ENCODE measurements around the gene GARRE1.
"Not testable (repeated sequence)": the region's sequence is repeated elsewhere in the genome, so short reads cannot be mapped to it uniquely, and the experiment has no call there.

Gene GARRE1

GRCh38 chr19:34275705-34276104 lies 21.4 kb downstream of the GARRE1 start:
- no peak overlapping the region for H3K4me3 Mint-ChIP-seq
- peaks cover 10% of the 10 kb centered on the region for H3K36me3 Mint-ChIP-seq (ENCODE audit: insufficient read depth)
- DNase-seq (no peak), ATAC-seq (replicated peaks) (no peak)
- H3K4me1 Mint-ChIP-seq (ENCODE audit: low read depth in 2 of 2): peaks cover 27 to 30% of the 10 kb centered on the region in 2 donors
- H3K9me3 Mint-ChIP-seq: no peaks in the 10 kb centered on the region
- no peaks in the 10 kb centered on the region for H3K27me3 Mint-ChIP-seq
- H3K27ac Mint-ChIP-seq: peak overlapping the region in 1 of 2 donors; percentile 29

GRCh38 chr19:34276614-34277013 lies 22.3 kb downstream of the GARRE1 start:
- Mint-ChIP-seq H3K27me3 (no peaks in the 10 kb centered on the region), H3K27ac (peak overlapping the region in 1 of 2 donors; percentile 27), H3K36me3 (ENCODE audit: insufficient read depth) (peaks cover 6% of the 10 kb centered on the region), H3K9me3 (no peaks in the 10 kb centered on the region), H3K4me3 (no peak overlapping the region), H3K4me1 (ENCODE audit: low read depth in 2 of 2) (peaks cover 29 to 31% of the 10 kb centered on the region in 2 donors)
- ATAC-seq (replicated peaks) (no peak), DNase-seq (no peak)

- Mint-ChIP-seq H3K27me3 (no peaks in the 10 kb centered on the region), H3K36me3 (ENCODE audit: insufficient read depth) (peaks cover 6% of the 10 kb centered on the region), H3K27ac (peak overlapping the region in 1 of 2 donors; percentile 27), H3K4me1 (ENCODE audit: low read depth in 2 of 2) (peaks cover 31 to 36% of the 10 kb centered on the region in 2 donors), H3K9me3 (no peaks in the 10 kb centered on the region), H3K4me3 (no peak overlapping the region)
- no peak for ATAC-seq (replicated peaks)
- no peak for DNase-seq
Measured at GRCh38 chr19:34277244-34277643, 22.9 kb downstream of the GARRE1 start.

DNA sequence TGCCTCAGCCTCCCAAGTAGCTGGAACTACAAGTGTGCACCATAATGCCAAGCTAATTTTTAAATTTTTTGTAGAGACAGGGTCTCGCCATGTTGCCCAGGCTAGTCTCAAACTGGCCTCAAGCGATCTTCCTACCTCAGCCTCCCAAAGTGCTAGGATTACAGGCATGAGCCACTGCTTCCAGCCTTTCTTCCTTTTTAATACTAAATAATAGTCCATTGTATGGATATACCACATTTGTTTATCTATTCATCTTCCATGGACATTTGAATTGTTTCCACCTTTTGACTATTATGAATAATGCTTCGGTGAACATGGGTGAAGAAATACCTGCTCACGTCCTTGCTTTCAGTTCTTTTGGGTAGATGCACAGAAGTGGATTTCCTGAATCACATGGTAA lies 24.4 kb downstream of the GARRE1 start:
- Mint-ChIP-seq H3K9me3 (no peaks in the 10 kb centered on the region), H3K36me3 (ENCODE audit: insufficient read depth) (peaks cover 6% of the 10 kb centered on the region), H3K27ac (peak overlapping the region in 1 of 2 donors; percentile 26), H3K27me3 (no peaks in the 10 kb centered on the region), H3K4me3 (no peak overlapping the region), H3K4me1 (ENCODE audit: low read depth in 2 of 2) (peaks cover 34 to 43% of the 10 kb centered on the region in 2 donors)
- ATAC-seq (replicated peaks) (no peak), DNase-seq (no peak)

GRCh38 chr19:34281444-34281843 lies 27.1 kb downstream of the GARRE1 start:
- not testable (repeated sequence) for DNase-seq; ATAC-seq (replicated peaks); H3K27me3 Mint-ChIP-seq; H3K9me3 Mint-ChIP-seq; H3K4me3 Mint-ChIP-seq
- peak overlapping the region in 1 of 2 donors; percentile 32 for H3K27ac Mint-ChIP-seq
- H3K4me1 Mint-ChIP-seq (ENCODE audit: low read depth in 2 of 2): peaks cover 21 to 33% of the 10 kb centered on the region in 2 donors
- peaks cover 11% of the 10 kb centered on the region for H3K36me3 Mint-ChIP-seq (ENCODE audit: insufficient read depth)

DNA sequence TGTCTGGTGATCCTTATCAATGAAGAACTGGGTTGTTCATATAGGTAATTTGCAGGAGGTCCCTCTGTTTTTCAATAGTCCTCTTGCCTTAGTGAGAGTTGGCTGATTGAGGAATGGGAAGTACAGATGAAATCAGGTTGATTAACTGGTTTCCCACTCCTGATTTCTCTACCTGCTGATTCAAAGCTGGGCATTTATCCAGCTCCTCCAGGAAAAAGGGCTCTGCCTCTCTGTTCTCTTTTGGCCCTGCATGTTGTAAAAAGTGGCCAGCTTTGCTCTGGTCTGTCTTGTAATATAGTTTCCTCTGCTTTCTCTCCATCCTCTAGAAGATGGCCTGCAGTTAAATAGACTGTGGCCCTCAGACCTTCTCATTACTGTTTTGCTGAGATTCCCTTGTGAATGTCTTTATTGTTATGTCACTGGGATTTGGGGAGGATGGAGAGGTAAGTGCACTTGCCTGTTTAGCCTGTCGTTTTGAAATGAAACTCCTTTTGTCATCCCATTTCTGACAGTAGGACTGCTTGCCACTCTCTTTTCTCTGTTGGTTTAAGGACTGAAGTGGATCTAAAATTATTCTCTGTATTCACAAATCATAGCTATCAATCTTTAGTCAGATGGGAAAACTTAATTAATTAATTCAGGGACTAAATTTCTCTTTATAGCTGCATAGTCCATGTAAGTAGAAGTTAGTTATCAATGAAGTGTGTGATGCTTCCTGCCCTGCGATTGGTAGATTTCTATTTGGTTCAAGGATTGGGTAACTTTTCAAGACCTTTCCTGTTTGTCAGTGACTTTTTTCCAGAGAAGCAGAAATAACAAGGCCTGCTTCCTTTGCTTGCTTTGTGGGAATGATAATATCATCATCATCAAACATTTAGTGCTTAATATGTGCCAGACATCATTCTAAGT lies 28.5 kb downstream of the GARRE1 start:
- H3K9me3 Mint-ChIP-seq: no peaks in the 10 kb centered on the region
- DNase-seq (no peak), ATAC-seq (replicated peaks) (no peak)
- H3K27ac Mint-ChIP-seq: no peak overlapping the region
- H3K4me3 Mint-ChIP-seq: no peak overlapping the region
- H3K27me3 Mint-ChIP-seq: no peaks in the 10 kb centered on the region
- H3K36me3 Mint-ChIP-seq (ENCODE audit: insufficient read depth): peaks cover 20% of the 10 kb centered on the region
- H3K4me1 Mint-ChIP-seq (ENCODE audit: low read depth in 2 of 2): peaks cover 15 to 25% of the 10 kb centered on the region in 2 donors

DNA sequence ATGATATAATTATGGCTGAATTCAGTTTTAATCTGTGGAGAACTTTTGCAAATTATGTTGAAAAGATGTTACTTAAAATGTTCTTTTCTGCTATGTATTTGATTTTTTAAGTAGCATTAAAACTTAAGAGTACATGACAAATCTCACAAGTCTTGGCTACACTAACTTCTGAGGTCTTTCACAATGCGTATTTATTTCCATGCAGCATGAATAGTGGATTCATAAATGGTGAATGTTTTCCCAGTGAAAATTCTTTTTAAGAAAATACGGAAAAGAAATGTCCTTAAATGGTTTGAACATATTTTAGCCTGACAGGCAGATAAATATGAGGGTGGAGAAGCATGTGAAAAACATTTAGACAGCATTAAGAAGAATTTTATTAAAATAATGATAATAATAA lies 30.2 kb downstream of the GARRE1 start:
- Mint-ChIP-seq H3K4me3 (no peak overlapping the region), H3K27ac (no peak overlapping the region), H3K36me3 (ENCODE audit: insufficient read depth) (peaks cover 17% of the 10 kb centered on the region), H3K9me3 (no peaks in the 10 kb centered on the region), H3K27me3 (no peaks in the 10 kb centered on the region), H3K4me1 (ENCODE audit: low read depth in 2 of 2) (peaks cover 13 to 26% of the 10 kb centered on the region in 2 donors)
- ATAC-seq (replicated peaks): no peak
- no peak for DNase-seq

- no peak overlapping the region for H3K4me3 Mint-ChIP-seq
- ATAC-seq (replicated peaks) (no peak), DNase-seq (no peak)
- H3K36me3 Mint-ChIP-seq (ENCODE audit: insufficient read depth): peaks cover 18% of the 10 kb centered on the region
- H3K9me3 Mint-ChIP-seq: no peaks in the 10 kb centered on the region
- peaks cover 3 to 12% of the 10 kb centered on the region in 2 donors for H3K4me1 Mint-ChIP-seq (ENCODE audit: low read depth in 2 of 2)
- H3K27me3 Mint-ChIP-seq: no peaks in the 10 kb centered on the region
- no peak overlapping the region for H3K27ac Mint-ChIP-seq
Measured at GRCh38 chr19:34287662-34288140, 33.3 kb downstream of the GARRE1 start.

DNA sequence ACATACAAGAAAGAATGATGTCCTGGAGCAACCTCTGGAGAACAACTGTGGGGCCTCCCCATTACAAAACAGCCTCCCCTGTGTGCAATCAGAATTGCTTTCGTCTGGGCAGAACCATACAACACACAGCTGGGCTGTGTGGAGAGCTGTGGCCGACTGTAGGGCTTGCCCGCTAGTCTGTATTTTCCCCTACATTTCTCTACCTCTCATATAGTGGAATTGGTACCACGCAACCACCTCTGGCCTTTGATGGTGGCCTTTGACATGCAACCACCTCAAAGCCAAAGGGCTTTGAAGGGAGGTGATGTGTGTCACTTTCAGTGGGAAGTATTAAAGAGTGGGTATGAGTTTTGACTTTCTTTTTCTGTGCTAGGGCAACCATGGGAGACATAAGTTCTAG lies 34.0 kb downstream of the GARRE1 start:
- no peaks in the 10 kb centered on the region for H3K27me3 Mint-ChIP-seq
- H3K27ac Mint-ChIP-seq: no peak overlapping the region
- H3K4me3 Mint-ChIP-seq: no peak overlapping the region
- H3K4me1 Mint-ChIP-seq (ENCODE audit: low read depth in 2 of 2): peaks cover 0 to 5% of the 10 kb centered on the region in 2 donors
- no peaks in the 10 kb centered on the region for H3K9me3 Mint-ChIP-seq
- no peak for ATAC-seq (replicated peaks)
- no peak for DNase-seq
- H3K36me3 Mint-ChIP-seq (ENCODE audit: insufficient read depth): peaks cover 21% of the 10 kb centered on the region

DNA sequence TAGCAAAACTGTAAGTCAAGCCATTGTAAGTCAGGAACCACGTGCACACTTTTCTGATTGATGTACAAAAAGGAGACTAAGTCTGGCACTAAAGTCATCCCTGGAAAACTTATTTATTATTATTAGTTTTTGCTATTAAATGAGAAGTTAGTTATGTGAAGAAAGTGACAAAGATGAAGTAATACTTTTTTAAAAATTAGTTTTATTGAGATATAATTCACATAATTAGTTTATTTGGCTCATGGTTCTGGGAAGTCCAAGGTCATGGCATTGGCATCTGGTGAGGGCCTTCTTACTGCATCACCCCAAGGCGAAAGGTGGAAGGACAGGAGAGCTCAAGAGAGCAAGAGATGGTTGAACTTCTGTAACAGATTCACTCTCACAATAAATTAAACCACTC lies 36.9 kb downstream of the GARRE1 start:
- Mint-ChIP-seq H3K9me3 (no peaks in the 10 kb centered on the region), H3K27ac (no peak overlapping the region), H3K4me1 (ENCODE audit: low read depth in 2 of 2) (peaks cover 0 to 4% of the 10 kb centered on the region in 2 donors), H3K36me3 (ENCODE audit: insufficient read depth) (peaks cover 21% of the 10 kb centered on the region), H3K4me3 (no peak overlapping the region), H3K27me3 (no peaks in the 10 kb centered on the region)
- DNase-seq (no peak), ATAC-seq (replicated peaks) (no peak)

- peaks cover 7% of the 10 kb centered on the region for H3K36me3 Mint-ChIP-seq (ENCODE audit: insufficient read depth)
- ATAC-seq (replicated peaks): no peak
- DNase-seq: no peak
- no peaks in the 10 kb centered on the region for H3K9me3 Mint-ChIP-seq
- H3K4me1 Mint-ChIP-seq (ENCODE audit: low read depth in 2 of 2): peaks cover 4 to 8% of the 10 kb centered on the region in 2 donors
- H3K4me3 Mint-ChIP-seq: no peak overlapping the region
- H3K27ac Mint-ChIP-seq: no peak overlapping the region
- H3K27me3 Mint-ChIP-seq: no peaks in the 10 kb centered on the region
Measured at GRCh38 chr19:34295103-34295502, 40.7 kb downstream of the GARRE1 start.

DNA sequence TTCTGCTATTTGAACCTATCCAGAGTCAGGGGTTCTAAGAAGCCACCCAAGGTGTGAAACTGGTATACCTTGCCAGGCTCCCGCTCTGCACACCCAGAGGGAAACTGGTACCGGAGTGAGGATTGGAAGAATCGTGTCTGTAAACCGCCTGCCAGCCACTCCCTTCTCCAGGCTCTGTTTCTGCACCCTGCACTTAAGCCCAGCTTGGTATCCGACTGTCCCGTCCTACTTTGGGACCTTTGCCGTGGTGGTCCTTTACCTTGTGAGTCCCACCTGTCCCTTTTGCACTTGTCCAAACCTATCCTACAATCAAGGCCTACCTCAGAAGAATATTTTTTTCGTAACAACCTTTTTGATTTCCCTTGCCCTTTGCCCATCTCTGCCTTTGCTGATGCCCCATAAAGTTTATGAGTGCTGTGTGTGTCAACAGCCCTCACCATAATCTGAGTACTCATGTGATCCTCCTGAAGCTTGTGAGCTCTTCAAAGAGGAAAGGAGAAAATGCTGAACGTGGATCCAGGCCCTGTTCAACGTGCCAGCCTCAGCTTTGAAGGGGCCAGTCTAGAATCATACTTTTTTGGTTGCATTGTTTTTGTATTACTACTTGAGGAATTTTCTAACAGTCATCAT lies 44.7 kb downstream of the GARRE1 start:
- ATAC-seq (replicated peaks) (no peak), DNase-seq (no peak)
- no peak overlapping the region for H3K4me3 Mint-ChIP-seq
- H3K4me1 Mint-ChIP-seq (ENCODE audit: low read depth in 2 of 2): peaks cover 4 to 8% of the 10 kb centered on the region in 2 donors
- peaks cover 25% of the 10 kb centered on the region for H3K36me3 Mint-ChIP-seq (ENCODE audit: insufficient read depth)
- no peaks in the 10 kb centered on the region for H3K9me3 Mint-ChIP-seq
- H3K27ac Mint-ChIP-seq: peak overlapping the region; percentile 10 to 54
- no peaks in the 10 kb centered on the region for H3K27me3 Mint-ChIP-seq

GRCh38 chr19:34299576-34299975 lies 45.2 kb downstream of the GARRE1 start:
- H3K4me1 Mint-ChIP-seq (ENCODE audit: low read depth in 2 of 2): peaks cover 4 to 8% of the 10 kb centered on the region in 2 donors
- no peak for DNase-seq
- H3K9me3 Mint-ChIP-seq: no peaks in the 10 kb centered on the region
- peaks cover 30% of the 10 kb centered on the region for H3K36me3 Mint-ChIP-seq (ENCODE audit: insufficient read depth)
- H3K27me3 Mint-ChIP-seq: no peaks in the 10 kb centered on the region
- ATAC-seq (replicated peaks): no peak
- peak overlapping the region in 1 of 2 donors; percentile 54 for H3K27ac Mint-ChIP-seq
- no peak overlapping the region for H3K4me3 Mint-ChIP-seq

DNA sequence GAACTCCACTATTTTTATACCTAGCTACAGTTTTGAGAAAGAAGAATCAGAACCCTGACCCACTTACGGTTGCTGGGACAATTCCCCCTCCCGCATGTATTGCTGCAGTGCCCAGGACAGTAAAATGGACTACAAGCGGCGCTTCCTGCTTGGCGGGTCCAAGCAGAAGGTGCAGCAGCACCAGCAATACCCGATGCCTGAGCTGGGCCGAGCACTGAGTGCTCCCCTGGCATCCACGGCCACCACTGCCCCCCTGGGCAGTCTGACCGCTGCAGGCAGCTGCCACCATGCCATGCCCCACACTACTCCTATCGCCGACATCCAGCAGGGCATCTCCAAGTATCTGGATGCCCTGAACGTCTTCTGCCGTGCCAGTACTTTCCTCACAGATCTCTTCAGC lies 46.0 kb downstream of the GARRE1 start:
- Mint-ChIP-seq H3K27ac (peak overlapping the region in 1 of 2 donors; percentile 54), H3K4me1 (ENCODE audit: low read depth in 2 of 2) (peaks cover 6 to 10% of the 10 kb centered on the region in 2 donors), H3K4me3 (no peak overlapping the region), H3K9me3 (no peaks in the 10 kb centered on the region), H3K27me3 (no peaks in the 10 kb centered on the region), H3K36me3 (ENCODE audit: insufficient read depth) (peaks cover 37% of the 10 kb centered on the region)
- DNase-seq: no peak
- ATAC-seq (replicated peaks): no peak

Data from effector memory CD8-positive, alpha-beta T cell (primary cell).